Measurements from ENCODE around the gene NAA10. TPM values are rescaled to one million over a fixed set of nuclear protein-coding genes. Genes with fewer than 3 reads are reported as not detected.

NAA10 gene
- total and polyA plus RNA-seq, 7 experiments from 2014 or later = 37.6 to 79.7 (median 55.4) TPM

DNA sequence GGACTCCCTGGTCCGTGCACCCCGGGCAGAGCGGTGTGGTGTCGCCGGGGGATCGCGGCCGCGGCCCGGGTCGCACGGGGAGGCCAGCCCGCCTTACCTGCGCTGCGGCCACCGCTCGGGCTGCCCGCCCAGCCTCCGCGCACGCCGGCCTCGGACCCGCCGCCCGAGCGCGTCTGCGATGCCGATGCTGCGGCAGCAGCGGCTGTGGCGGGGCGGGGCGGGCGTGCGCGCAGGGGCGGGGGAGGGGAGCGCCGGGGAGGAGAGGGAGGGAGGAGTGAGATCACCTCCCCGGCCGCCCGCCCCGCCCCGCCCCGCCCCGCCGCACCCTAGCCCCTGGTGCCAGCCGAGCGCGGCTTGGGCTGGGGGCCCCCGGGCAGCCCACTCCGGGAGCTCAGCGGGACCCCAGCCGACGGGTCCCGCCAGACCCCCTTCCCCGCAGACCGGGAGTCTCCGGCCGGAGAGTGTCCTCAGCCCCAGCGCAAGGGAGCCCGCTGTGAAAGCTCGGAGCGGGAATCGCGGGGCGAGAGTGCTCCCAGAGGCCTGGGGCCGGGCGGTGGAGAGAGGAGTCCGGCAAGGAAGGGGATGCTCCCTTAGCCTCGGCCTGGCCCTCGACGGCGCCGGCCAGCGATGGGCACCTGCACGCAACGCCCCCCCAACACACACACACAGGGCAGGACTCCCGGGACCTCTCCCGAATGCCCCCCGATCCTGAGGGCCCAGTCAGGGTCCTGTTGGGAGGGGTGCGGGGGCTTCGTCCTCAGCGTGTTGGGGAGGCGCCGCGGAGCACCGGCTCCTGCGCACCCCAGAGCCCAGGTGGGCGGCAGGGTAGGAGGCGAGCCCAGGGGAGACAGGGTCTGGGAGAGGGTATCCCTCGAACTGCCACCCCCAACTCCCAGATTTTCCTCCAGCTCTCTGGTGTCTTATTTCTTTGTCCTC lies 48.6 kb downstream of the NAA10 start, which contains the start of gene L1CAM:
TSS of gene L1CAM (minus strand) at position 206 of the 936 bp plus-strand sequence. CDS start 10,337 bp downstream, outside the sequence.
- H3K9me3 Mint-ChIP-seq = no peaks in the 10 kb centered on the region
- H3K9me3 ChIP-seq (ENCODE audit: control insufficient read depth in 2 of 3, low read length in 3 of 3) = no peaks in the 10 kb centered on the region
- intact Hi-C loops (cut with micrococcal nuclease) = no loop called here
- peaks cover 0 to 10% (median 5%) of the 10 kb centered on the region in 7 donors for H3K4me1 Mint-ChIP-seq
- H3K27me3 ChIP-seq (ENCODE audit: control insufficient read depth in 2 of 2, insufficient read depth in 2 of 2, low read length in 2 of 2) = peaks cover 0 to 3% of the 10 kb centered on the region in 2 donors
- ChIA-PET POLR2A (no interaction called here), CTCF (no interaction called here)
- H3K4me3 Mint-ChIP-seq = peak within 1 kb of the TSS in 9 of 10 donors; percentile 11 to 72 (median 43)
- no peak within 1 kb of the TSS for H3K4me3 ChIP-seq (ENCODE audit: low read length)
- H3K36me3 ChIP-seq (ENCODE audit: control insufficient read depth in 2 of 3, insufficient read depth in 3 of 3, low read length in 3 of 3) = no peaks in the 10 kb centered on the region
- peak; percentile 60 for ATAC-seq
- H3K4me1 ChIP-seq (ENCODE audit: control insufficient read depth in 2 of 2, insufficient read depth in 2 of 2, low read length in 2 of 2) = peaks cover 0 to 11% of the 10 kb centered on the region in 2 donors
- no peaks in the 10 kb centered on the region for H3K36me3 Mint-ChIP-seq
- H3K27ac ChIP-seq (ENCODE audit: low read depth, low read length) = no peak within 1 kb of the TSS
- no peak within 1 kb of the TSS for H3K27ac Mint-ChIP-seq
- peaks cover 0 to 43% (median 12%) of the 10 kb centered on the region in 5 donors for H3K27me3 Mint-ChIP-seq
- DNase-seq = peak in 1 of 9 donors; percentile 33

DNA sequence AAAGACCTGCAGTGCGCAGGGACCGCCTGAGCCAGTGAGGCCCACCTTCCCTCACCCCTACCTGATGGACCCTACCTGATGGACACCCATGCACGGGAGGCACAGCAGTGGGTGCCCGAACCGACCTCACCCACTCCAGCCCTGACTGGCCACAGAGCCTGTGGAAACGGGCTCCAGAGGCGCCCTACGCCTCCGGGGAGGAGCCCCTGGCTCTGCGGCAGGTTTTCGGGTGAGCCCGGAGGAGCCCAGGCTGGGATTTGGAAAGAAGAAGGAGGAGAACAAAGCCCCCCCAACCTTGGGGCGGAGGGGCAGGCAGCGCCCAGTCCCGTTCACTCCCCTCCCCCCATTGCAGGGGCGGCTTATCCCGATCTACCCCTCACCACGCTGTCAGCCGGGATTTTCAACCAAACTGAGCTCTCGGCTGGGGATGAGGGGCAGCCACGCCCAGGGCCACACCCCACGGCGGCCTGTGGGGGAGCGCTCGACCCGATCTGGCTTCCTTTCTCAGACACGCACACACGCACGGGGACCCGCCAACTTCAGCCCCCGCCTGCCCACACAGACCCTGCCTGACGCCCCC lies 49.5 kb downstream of the NAA10 start:
- H3K27me3 ChIP-seq (ENCODE audit: control insufficient read depth in 2 of 2, insufficient read depth in 2 of 2, low read length in 2 of 2) = peaks cover 0 to 3% of the 10 kb centered on the region in 2 donors
- H3K4me1 ChIP-seq (ENCODE audit: control insufficient read depth in 2 of 2, insufficient read depth in 2 of 2, low read length in 2 of 2) = peaks cover 0 to 11% of the 10 kb centered on the region in 2 donors
- ChIA-PET POLR2A (no interaction called here), CTCF (interaction anchor here (0.5 kb wide), 1 partner anchor 38 kb away, joined by 5 read pairs; no protein-coding TSS in a partner anchor)
- no peak for DNase-seq
- H3K27ac ChIP-seq (ENCODE audit: low read depth, low read length) = no peak overlapping the region
- no peaks in the 10 kb centered on the region for H3K36me3 Mint-ChIP-seq
- no peaks in the 10 kb centered on the region for H3K36me3 ChIP-seq (ENCODE audit: control insufficient read depth in 2 of 3, insufficient read depth in 3 of 3, low read length in 3 of 3)
- no peaks in the 10 kb centered on the region for H3K9me3 ChIP-seq (ENCODE audit: control insufficient read depth in 2 of 3, low read length in 3 of 3)
- H3K27ac Mint-ChIP-seq = no peak overlapping the region
- peaks cover 0 to 10% (median 5%) of the 10 kb centered on the region in 7 donors for H3K4me1 Mint-ChIP-seq
- peaks cover 0 to 43% (median 12%) of the 10 kb centered on the region in 5 donors for H3K27me3 Mint-ChIP-seq
- no peak overlapping the region for H3K4me3 ChIP-seq (ENCODE audit: low read length)
- no peaks in the 10 kb centered on the region for H3K9me3 Mint-ChIP-seq
- peak overlapping the region in 8 of 10 donors; percentile 21 to 60 (median 47) for H3K4me3 Mint-ChIP-seq
- intact Hi-C loops (cut with micrococcal nuclease) = no loop called here
- ATAC-seq = no peak

DNA sequence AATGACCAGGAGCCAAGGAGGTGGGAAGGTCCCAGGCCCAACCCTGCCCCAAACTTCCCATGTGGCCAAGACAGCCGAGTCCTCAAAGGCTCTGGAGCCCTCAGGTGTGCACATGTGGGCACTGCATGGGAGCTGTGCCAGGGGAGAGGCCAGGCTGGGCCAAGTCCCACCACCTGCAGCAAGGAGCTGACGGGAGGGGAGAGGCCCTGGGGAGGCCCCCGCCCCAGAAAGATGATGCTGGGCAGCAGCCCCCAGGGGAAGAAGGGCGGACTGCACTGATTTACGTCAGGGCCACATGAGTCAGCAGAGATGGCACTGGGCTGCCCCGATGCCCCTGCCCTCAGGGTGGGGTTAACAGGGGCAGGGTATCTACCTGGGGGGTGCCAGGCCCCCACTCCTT lies 50.2 kb downstream of the NAA10 start:
- no peaks in the 10 kb centered on the region for H3K9me3 Mint-ChIP-seq
- H3K27ac Mint-ChIP-seq = no peak overlapping the region

DNA sequence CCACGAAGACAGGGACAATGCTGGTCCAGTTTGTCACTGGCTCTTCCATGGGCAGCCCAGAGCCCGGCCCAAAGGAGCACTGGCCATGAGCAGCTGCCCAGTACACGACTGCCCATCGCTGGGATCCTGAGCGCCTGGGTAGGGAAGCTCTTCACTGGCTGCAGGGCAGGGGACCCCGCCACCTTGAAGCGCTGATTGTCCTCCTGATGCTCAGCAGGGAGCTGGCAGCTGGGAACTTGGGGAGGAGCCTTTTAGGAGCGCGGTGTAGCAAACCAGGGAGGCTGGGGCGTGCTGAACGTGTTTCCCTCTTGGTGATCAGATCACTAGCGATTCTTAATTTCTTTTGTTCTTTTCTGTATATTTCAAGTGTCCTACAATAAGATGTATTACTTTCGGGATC lies 50.7 kb downstream of the NAA10 start:
- no peaks in the 10 kb centered on the region for H3K9me3 Mint-ChIP-seq
- Histone ChIP-seq H3K4me1 (ENCODE audit: control insufficient read depth in 2 of 2, insufficient read depth in 2 of 2, low read length in 2 of 2) (peaks cover 0 to 11% of the 10 kb centered on the region in 2 donors), H3K9me3 (ENCODE audit: control insufficient read depth in 2 of 3, low read length in 3 of 3) (no peaks in the 10 kb centered on the region), H3K27me3 (ENCODE audit: control insufficient read depth in 2 of 2, insufficient read depth in 2 of 2, low read length in 2 of 2) (peaks cover 0 to 3% of the 10 kb centered on the region in 2 donors), H3K36me3 (ENCODE audit: control insufficient read depth in 2 of 3, insufficient read depth in 3 of 3, low read length in 3 of 3) (no peaks in the 10 kb centered on the region), H3K27ac (ENCODE audit: low read depth, low read length) (no peak overlapping the region), H3K4me3 (ENCODE audit: low read length) (no peak overlapping the region)
- ATAC-seq = no peak
- intact Hi-C loops (cut with micrococcal nuclease) = no loop called here
- H3K27ac Mint-ChIP-seq = no peak overlapping the region
- no peak for DNase-seq
- H3K4me3 Mint-ChIP-seq = peak overlapping the region in 5 of 10 donors; percentile 11 to 55 (median 29)
- CTCF ChIA-PET = no interaction called here
- no peaks in the 10 kb centered on the region for H3K36me3 Mint-ChIP-seq
- H3K27me3 Mint-ChIP-seq = peaks cover 0 to 33% (median 15%) of the 10 kb centered on the region in 5 donors
- H3K4me1 Mint-ChIP-seq = peaks cover under 1 to 11% (median 6%) of the 10 kb centered on the region in 7 donors
- POLR2A ChIA-PET = no interaction called here

More for the DNA sequence above, 50.2 kb downstream of the NAA10 start:
- DNase-seq (no peak), ATAC-seq (peak; percentile 32)
- peaks cover 0 to 37% (median 12%) of the 10 kb centered on the region in 5 donors for H3K27me3 Mint-ChIP-seq
- H3K27me3 ChIP-seq (ENCODE audit: control insufficient read depth in 2 of 2, insufficient read depth in 2 of 2, low read length in 2 of 2) = peaks cover 0 to 3% of the 10 kb centered on the region in 2 donors
- CTCF ChIA-PET = interaction anchor here (0.5 kb wide), 1 partner anchor 37 kb away, joined by 5 read pairs; no protein-coding TSS in a partner anchor
- no peaks in the 10 kb centered on the region for H3K36me3 ChIP-seq (ENCODE audit: control insufficient read depth in 2 of 3, insufficient read depth in 3 of 3, low read length in 3 of 3)
- peaks cover 0 to 10% (median 5%) of the 10 kb centered on the region in 7 donors for H3K4me1 Mint-ChIP-seq
- no peaks in the 10 kb centered on the region for H3K9me3 ChIP-seq (ENCODE audit: control insufficient read depth in 2 of 3, low read length in 3 of 3)
- peaks cover 0 to 11% of the 10 kb centered on the region in 2 donors for H3K4me1 ChIP-seq (ENCODE audit: control insufficient read depth in 2 of 2, insufficient read depth in 2 of 2, low read length in 2 of 2)
- H3K27ac ChIP-seq (ENCODE audit: low read depth, low read length) = no peak overlapping the region
- POLR2A ChIA-PET = no interaction called here
- H3K36me3 Mint-ChIP-seq = no peaks in the 10 kb centered on the region
- peak overlapping the region in 6 of 10 donors; percentile 11 to 55 (median 36) for H3K4me3 Mint-ChIP-seq
- intact Hi-C loops (cut with micrococcal nuclease) = no loop called here
- no peak overlapping the region for H3K4me3 ChIP-seq (ENCODE audit: low read length)

DNA sequence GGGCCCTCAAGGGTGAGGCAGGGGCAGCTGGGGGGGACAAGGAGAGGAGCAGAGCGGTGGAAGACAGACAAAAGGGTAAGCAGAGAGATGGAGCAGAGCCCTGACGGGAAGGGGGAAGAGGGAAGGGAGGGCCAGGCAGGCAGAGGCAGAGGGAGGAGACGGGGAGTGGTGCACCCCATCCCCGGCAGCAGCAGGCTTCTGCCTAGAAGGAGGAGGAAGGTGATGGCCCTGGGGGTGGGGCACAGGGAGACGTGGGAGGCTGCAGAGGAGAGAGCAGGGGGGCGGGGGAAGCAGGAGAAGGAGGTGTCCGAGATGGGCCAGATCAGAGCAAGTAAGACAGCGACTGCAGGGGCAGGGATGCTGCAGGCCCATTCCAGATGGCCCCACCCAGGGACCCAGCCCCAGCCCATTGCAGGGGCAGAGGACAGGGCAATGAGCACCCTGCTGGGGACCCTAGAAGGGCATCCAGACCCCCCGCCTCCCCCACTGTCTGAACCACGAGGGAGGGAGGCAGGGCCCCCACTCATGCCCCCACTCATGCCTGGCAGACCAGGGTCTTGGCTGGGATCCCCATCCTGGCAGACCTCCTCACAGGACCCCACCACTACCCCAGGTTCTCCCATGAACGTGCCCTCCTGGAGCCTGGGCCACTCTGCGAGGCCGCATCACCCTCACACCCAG lies 51.5 kb downstream of the NAA10 start:
- DNase-seq (no peak), ATAC-seq (no peak)
- intact Hi-C loops (cut with micrococcal nuclease) = no loop called here
- Mint-ChIP-seq H3K4me1 (peaks cover 7 to 18% (median 15%) of the 10 kb centered on the region in 7 donors), H3K9me3 (no peaks in the 10 kb centered on the region), H3K36me3 (no peaks in the 10 kb centered on the region), H3K27me3 (peaks cover 0 to 32% (median 16%) of the 10 kb centered on the region in 5 donors), H3K27ac (no peak overlapping the region), H3K4me3 (peak overlapping the region in 1 of 10 donors; percentile 12)
- Histone ChIP-seq H3K27ac (ENCODE audit: low read depth, low read length) (no peak overlapping the region), H3K4me1 (ENCODE audit: control insufficient read depth in 2 of 2, insufficient read depth in 2 of 2, low read length in 2 of 2) (peaks cover 0 to 15% of the 10 kb centered on the region in 2 donors), H3K9me3 (ENCODE audit: control insufficient read depth in 2 of 3, low read length in 3 of 3) (no peaks in the 10 kb centered on the region), H3K4me3 (ENCODE audit: low read length) (no peak overlapping the region), H3K27me3 (ENCODE audit: control insufficient read depth in 2 of 2, insufficient read depth in 2 of 2, low read length in 2 of 2) (peaks cover 0 to 3% of the 10 kb centered on the region in 2 donors), H3K36me3 (ENCODE audit: control insufficient read depth in 2 of 3, insufficient read depth in 3 of 3, low read length in 3 of 3) (no peaks in the 10 kb centered on the region)
- POLR2A ChIA-PET = no interaction called here
- CTCF ChIA-PET = no interaction called here

DNA sequence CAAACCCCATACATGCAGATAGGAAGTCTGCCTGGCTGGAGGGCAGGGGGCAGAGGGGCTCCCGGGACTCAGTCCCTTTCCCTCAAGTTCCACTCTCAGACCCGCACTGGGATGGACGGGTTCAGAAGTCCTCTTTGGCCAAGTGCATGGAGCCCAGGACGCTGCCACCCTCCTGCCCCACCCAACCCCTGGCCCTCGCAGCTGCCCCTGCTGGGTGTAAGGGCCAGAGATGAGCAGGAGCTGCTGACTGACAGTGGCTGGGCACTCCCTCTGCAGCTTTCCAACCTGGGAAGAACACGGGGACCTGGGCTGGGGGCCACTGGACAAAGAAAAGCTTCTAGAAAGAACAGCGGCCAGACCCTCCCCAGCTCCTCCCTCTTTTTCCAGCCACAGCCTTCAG lies 52.3 kb downstream of the NAA10 start:
- no peak for DNase-seq
- no peak overlapping the region for H3K4me3 ChIP-seq (ENCODE audit: low read length)
- Mint-ChIP-seq H3K9me3 (no peaks in the 10 kb centered on the region), H3K4me1 (peaks cover 7 to 22% (median 20%) of the 10 kb centered on the region in 7 donors), H3K4me3 (no peak overlapping the region), H3K27ac (no peak overlapping the region), H3K36me3 (no peaks in the 10 kb centered on the region), H3K27me3 (peaks cover 0 to 26% (median 20%) of the 10 kb centered on the region in 5 donors)
- ATAC-seq = no peak
- H3K27me3 ChIP-seq (ENCODE audit: control insufficient read depth in 2 of 2, insufficient read depth in 2 of 2, low read length in 2 of 2) = peaks cover 0 to 3% of the 10 kb centered on the region in 2 donors
- H3K36me3 ChIP-seq (ENCODE audit: control insufficient read depth in 2 of 3, insufficient read depth in 3 of 3, low read length in 3 of 3) = no peaks in the 10 kb centered on the region
- H3K4me1 ChIP-seq (ENCODE audit: control insufficient read depth in 2 of 2, insufficient read depth in 2 of 2, low read length in 2 of 2) = peaks cover 0 to 15% of the 10 kb centered on the region in 2 donors
- CTCF ChIA-PET = no interaction called here
- H3K9me3 ChIP-seq (ENCODE audit: control insufficient read depth in 2 of 3, low read length in 3 of 3) = no peaks in the 10 kb centered on the region
- intact Hi-C loops (cut with micrococcal nuclease) = no loop called here
- H3K27ac ChIP-seq (ENCODE audit: low read depth, low read length) = no peak overlapping the region
- POLR2A ChIA-PET = no interaction called here

All from naive thymus-derived CD4-positive, alpha-beta T cell (primary cell).